HAP-1 (cell line): ENCODE measurements around the gene SPOCK3.

Experiments used
- DNase-seq, 2 experiments: peaks; one replicate each; pipeline ENCODE4 v3.0.0-alpha.2; 2016 to 2020; ENCODE audit warnings: low spot score in 2 of 2
- H3K27me3 ChIP-seq: fragments of 250-450 bp; sonication (Bioruptor Pico); 2 replicates; pipeline ENCODE4 v1.5.1; 2020; ENCODE audit warnings: low read depth, mild to moderate bottlenecking, moderate library complexity
- H3K36me3 ChIP-seq: fragments of 250-450 bp; sonication (Bioruptor Pico); replicated peaks from 2 replicates; pipeline ENCODE4 v1.5.1; 2020; ENCODE audit warnings: mild to moderate bottlenecking
- H3K4me1 ChIP-seq: fragments of 250-450 bp; sonication (Bioruptor Pico); 2 replicates; pipeline ENCODE4 v1.5.1; 2020; ENCODE audit warnings: mild to moderate bottlenecking
- H3K4me3 ChIP-seq: fragments of 250-450 bp; sonication (Bioruptor Pico); 2 replicates; pipeline ENCODE4 v1.5.1; 2020; ENCODE audit warnings: mild to moderate bottlenecking, moderate library complexity
- H3K9me3 ChIP-seq: fragments of 250-450 bp; sonication (Bioruptor Pico); 2 replicates; pipeline ENCODE4 v1.5.1; 2020; ENCODE audit warnings: mild to moderate bottlenecking, moderate library complexity
- in situ Hi-C: fragments of 300-500 bp; cut with MboI; formaldehyde crosslinking; loops from 3 replicates; pipeline ENCODE4 v1.14.3; 2020; ENCODE audit warnings: low sequenced_read_pairs, inconsistent platforms, mixed read lengths

SPOCK3 gene

GRCh38 chr4:167136270-167136669 is 98.0 kb downstream of the SPOCK3 start:
- no peak for DNase-seq
- no peaks in the 10 kb centered on the region for H3K9me3 ChIP-seq
- H3K4me3 ChIP-seq: no peak overlapping the region
- H3K27me3 ChIP-seq: no peaks in the 10 kb centered on the region
- H3K36me3 ChIP-seq: no peaks in the 10 kb centered on the region
- in situ Hi-C loops: no loop called here
- no peaks in the 10 kb centered on the region for H3K4me1 ChIP-seq

GRCh38 chr4:167129146-167129545 is 105.1 kb downstream of the SPOCK3 start:
- no peaks in the 10 kb centered on the region for H3K4me1 ChIP-seq
- DNase-seq: no peak
- H3K27me3 ChIP-seq: no peaks in the 10 kb centered on the region
- no peak overlapping the region for H3K4me3 ChIP-seq
- H3K36me3 ChIP-seq: no peaks in the 10 kb centered on the region
- in situ Hi-C loops: no loop called here
- H3K9me3 ChIP-seq: no peaks in the 10 kb centered on the region

- Histone ChIP-seq H3K4me1 (no peaks in the 10 kb centered on the region), H3K9me3 (no peaks in the 10 kb centered on the region), H3K27me3 (no peaks in the 10 kb centered on the region), H3K36me3 (no peaks in the 10 kb centered on the region), H3K4me3 (no peak overlapping the region)
- in situ Hi-C loops: no loop called here
- no peak for DNase-seq
Observed at GRCh38 chr4:167119392-167119791, 114.9 kb downstream of the SPOCK3 start.

- no peaks in the 10 kb centered on the region for H3K9me3 ChIP-seq
- H3K27me3 ChIP-seq: no peaks in the 10 kb centered on the region
- H3K4me1 ChIP-seq: no peaks in the 10 kb centered on the region
- no peak for DNase-seq
- no peak overlapping the region for H3K4me3 ChIP-seq
- in situ Hi-C loops: no loop called here
- no peaks in the 10 kb centered on the region for H3K36me3 ChIP-seq
Observed at GRCh38 chr4:167117273-167117672, 117.0 kb downstream of the SPOCK3 start.

- in situ Hi-C loops: no loop called here
- Histone ChIP-seq H3K9me3 (no peaks in the 10 kb centered on the region), H3K36me3 (no peaks in the 10 kb centered on the region), H3K4me1 (no peaks in the 10 kb centered on the region), H3K4me3 (no peak overlapping the region), H3K27me3 (no peaks in the 10 kb centered on the region)
- DNase-seq: no peak
Observed at GRCh38 chr4:167114416-167114971, 119.8 kb downstream of the SPOCK3 start.

- in situ Hi-C loops: no loop called here
- Histone ChIP-seq H3K4me1 (no peaks in the 10 kb centered on the region), H3K36me3 (no peaks in the 10 kb centered on the region), H3K27me3 (no peaks in the 10 kb centered on the region), H3K9me3 (no peaks in the 10 kb centered on the region), H3K4me3 (no peak overlapping the region)
- DNase-seq: no peak
Observed at GRCh38 chr4:167111622-167112021, 122.7 kb downstream of the SPOCK3 start.

GRCh38 chr4:167111092-167111491 is 123.2 kb downstream of the SPOCK3 start:
- Histone ChIP-seq H3K27me3 (no peaks in the 10 kb centered on the region), H3K4me1 (no peaks in the 10 kb centered on the region), H3K9me3 (no peaks in the 10 kb centered on the region), H3K4me3 (no peak overlapping the region), H3K36me3 (no peaks in the 10 kb centered on the region)
- in situ Hi-C loops: no loop called here
- DNase-seq: no peak

- in situ Hi-C loops: no loop called here
- no peaks in the 10 kb centered on the region for H3K36me3 ChIP-seq
- no peaks in the 10 kb centered on the region for H3K27me3 ChIP-seq
- DNase-seq: no peak
- no peak overlapping the region for H3K4me3 ChIP-seq
- no peaks in the 10 kb centered on the region for H3K9me3 ChIP-seq
- no peaks in the 10 kb centered on the region for H3K4me1 ChIP-seq
Observed at GRCh38 chr4:167109859-167110258, 124.4 kb downstream of the SPOCK3 start.

GRCh38 chr4:167105857-167106256 is 128.4 kb downstream of the SPOCK3 start:
- no peak for DNase-seq
- in situ Hi-C loops: no loop called here

GRCh38 chr4:167102475-167102874 is 131.8 kb downstream of the SPOCK3 start:
- Histone ChIP-seq H3K9me3 (no peaks in the 10 kb centered on the region), H3K4me1 (no peaks in the 10 kb centered on the region), H3K4me3 (no peak overlapping the region), H3K27me3 (no peaks in the 10 kb centered on the region), H3K36me3 (no peaks in the 10 kb centered on the region)
- in situ Hi-C loops: no loop called here
- no peak for DNase-seq

More at GRCh38 chr4:167105857-167106256, 128.4 kb downstream of the SPOCK3 start:
- Histone ChIP-seq H3K4me3 (no peak overlapping the region), H3K9me3 (no peaks in the 10 kb centered on the region), H3K27me3 (no peaks in the 10 kb centered on the region), H3K36me3 (no peaks in the 10 kb centered on the region), H3K4me1 (no peaks in the 10 kb centered on the region)

GRCh38 chr4:167101035-167101434 is 133.3 kb downstream of the SPOCK3 start:
- Histone ChIP-seq H3K9me3 (no peaks in the 10 kb centered on the region), H3K4me1 (no peaks in the 10 kb centered on the region), H3K4me3 (no peak overlapping the region), H3K36me3 (no peaks in the 10 kb centered on the region), H3K27me3 (no peaks in the 10 kb centered on the region)
- in situ Hi-C loops: no loop called here
- DNase-seq: no peak

GRCh38 chr4:167100120-167100519 is 134.2 kb downstream of the SPOCK3 start:
- Histone ChIP-seq H3K36me3 (no peaks in the 10 kb centered on the region), H3K27me3 (no peaks in the 10 kb centered on the region), H3K9me3 (no peaks in the 10 kb centered on the region), H3K4me3 (no peak overlapping the region), H3K4me1 (no peaks in the 10 kb centered on the region)
- DNase-seq: no peak
- in situ Hi-C loops: no loop called here

GRCh38 chr4:167088115-167088514 is 146.2 kb downstream of the SPOCK3 start:
- in situ Hi-C loops: no loop called here
- no peaks in the 10 kb centered on the region for H3K4me1 ChIP-seq

GRCh38 chr4:167084321-167084720 is 150.0 kb downstream of the SPOCK3 start:
- DNase-seq: no peak
- H3K4me3 ChIP-seq: no peak overlapping the region
- in situ Hi-C loops: no loop called here
- H3K9me3 ChIP-seq: no peaks in the 10 kb centered on the region
- no peaks in the 10 kb centered on the region for H3K4me1 ChIP-seq
- no peaks in the 10 kb centered on the region for H3K36me3 ChIP-seq
- no peaks in the 10 kb centered on the region for H3K27me3 ChIP-seq

More at GRCh38 chr4:167088115-167088514, 146.2 kb downstream of the SPOCK3 start:
- H3K4me3 ChIP-seq: no peak overlapping the region
- H3K9me3 ChIP-seq: no peaks in the 10 kb centered on the region
- DNase-seq: no peak
- no peaks in the 10 kb centered on the region for H3K27me3 ChIP-seq
- no peaks in the 10 kb centered on the region for H3K36me3 ChIP-seq

GRCh38 chr4:167079762-167080161 is 154.5 kb downstream of the SPOCK3 start:
- in situ Hi-C loops: no loop called here
- Histone ChIP-seq H3K9me3 (no peaks in the 10 kb centered on the region), H3K4me3 (no peak overlapping the region), H3K27me3 (no peaks in the 10 kb centered on the region), H3K36me3 (no peaks in the 10 kb centered on the region), H3K4me1 (no peaks in the 10 kb centered on the region)
- no peak for DNase-seq
